Kidney epithelial cell (primary cell): ENCODE results near the gene APOA4. TPM values are rescaled to one million over a fixed set of nuclear protein-coding genes. Genes with fewer than 3 reads are reported as not detected.

Source experiments
- DNase-seq: peaks from one replicate; pipeline ENCODE4 v3.0.0-alpha.2; 2010; ENCODE audit warnings: low read depth
- H3K27me3 ChIP-seq: 2 replicates; pipeline ENCODE4 v1.6.0; 2011; ENCODE audit warnings: low read length; ENCODE audit not compliant: control insufficient read depth, insufficient read depth
- H3K36me3 ChIP-seq: 2 replicates; pipeline ENCODE4 v1.5.1; 2011; ENCODE audit warnings: low read length; ENCODE audit not compliant: control insufficient read depth, insufficient read depth
- H3K4me3 ChIP-seq: 2 replicates; pipeline ENCODE4 v1.5.1; 2011; ENCODE audit warnings: low read depth, mild to moderate bottlenecking, control low read depth, low read length
- total RNA-seq: library from RNA; depleted of rRNA; stranded (reverse); fragments of >200 nt; gene quantifications from 2 replicates; pipeline ENCODE4 v1.2.3, GENCODE V29; 2015
- TF ChIP-seq, protein P1 (sequence below): IDR thresholded peaks from 2 replicates; pipeline ENCODE4 v1.5.1; 2011; ENCODE audit warnings: mild to moderate bottlenecking, moderate library complexity, low read length, control low read depth, inconsistent platforms; ENCODE audit not compliant: insufficient read depth, poor library complexity, severe bottlenecking

The APOA4 gene
- total RNA-seq, 1 donor from 2014 or later = not detected

DNA sequence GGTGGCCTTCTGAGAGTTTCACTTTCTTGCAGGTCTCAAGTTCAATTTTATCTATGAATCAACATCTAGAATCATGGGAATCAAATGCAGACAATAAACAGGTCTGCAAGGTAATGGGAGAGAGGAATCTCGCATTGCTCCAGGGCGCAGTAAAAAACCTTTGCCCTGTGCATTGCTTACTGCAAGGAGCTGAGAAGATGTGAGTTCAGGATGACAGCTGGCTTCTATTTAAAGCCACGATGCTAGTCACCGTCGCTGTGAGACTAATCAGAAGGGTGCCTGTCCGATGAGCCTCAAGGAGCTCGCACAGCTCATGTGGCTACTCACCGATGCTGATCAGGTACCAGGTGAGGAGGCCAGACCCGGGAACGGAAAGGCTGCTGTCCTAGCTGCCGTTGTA lies 44.5 kb upstream of the APOA4 start:
- no peak for DNase-seq
- TF ChIP-seq, protein P1, sequence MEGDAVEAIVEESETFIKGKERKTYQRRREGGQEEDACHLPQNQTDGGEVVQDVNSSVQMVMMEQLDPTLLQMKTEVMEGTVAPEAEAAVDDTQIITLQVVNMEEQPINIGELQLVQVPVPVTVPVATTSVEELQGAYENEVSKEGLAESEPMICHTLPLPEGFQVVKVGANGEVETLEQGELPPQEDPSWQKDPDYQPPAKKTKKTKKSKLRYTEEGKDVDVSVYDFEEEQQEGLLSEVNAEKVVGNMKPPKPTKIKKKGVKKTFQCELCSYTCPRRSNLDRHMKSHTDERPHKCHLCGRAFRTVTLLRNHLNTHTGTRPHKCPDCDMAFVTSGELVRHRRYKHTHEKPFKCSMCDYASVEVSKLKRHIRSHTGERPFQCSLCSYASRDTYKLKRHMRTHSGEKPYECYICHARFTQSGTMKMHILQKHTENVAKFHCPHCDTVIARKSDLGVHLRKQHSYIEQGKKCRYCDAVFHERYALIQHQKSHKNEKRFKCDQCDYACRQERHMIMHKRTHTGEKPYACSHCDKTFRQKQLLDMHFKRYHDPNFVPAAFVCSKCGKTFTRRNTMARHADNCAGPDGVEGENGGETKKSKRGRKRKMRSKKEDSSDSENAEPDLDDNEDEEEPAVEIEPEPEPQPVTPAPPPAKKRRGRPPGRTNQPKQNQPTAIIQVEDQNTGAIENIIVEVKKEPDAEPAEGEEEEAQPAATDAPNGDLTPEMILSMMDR = no peak
- Histone ChIP-seq H3K27me3 (no peaks in the 10 kb centered on the region), H3K36me3 (peaks cover 1% of the 10 kb centered on the region), H3K4me3 (no peak overlapping the region)

GRCh38 chr11:116866804-116867455 lies 43.8 kb upstream of the APOA4 start:
- Histone ChIP-seq H3K36me3 (peaks cover 1% of the 10 kb centered on the region), H3K4me3 (no peak overlapping the region), H3K27me3 (no peaks in the 10 kb centered on the region)
- TF ChIP-seq, protein P1 = no peak
- no peak for DNase-seq

- Histone ChIP-seq H3K4me3 (no peak overlapping the region), H3K27me3 (no peaks in the 10 kb centered on the region), H3K36me3 (peaks cover 1% of the 10 kb centered on the region)
- DNase-seq = no peak
- TF ChIP-seq, protein P1 = no peak
Observed at GRCh38 chr11:116865696-116866095, 42.6 kb upstream of the APOA4 start.

- H3K36me3 ChIP-seq = no peaks in the 10 kb centered on the region
Observed at GRCh38 chr11:116864531-116864930, 41.4 kb upstream of the APOA4 start.

GRCh38 chr11:116862951-116863350 lies 39.8 kb upstream of the APOA4 start:
- DNase-seq = no peak

More at GRCh38 chr11:116864531-116864930, 41.4 kb upstream of the APOA4 start:
- no peaks in the 10 kb centered on the region for H3K27me3 ChIP-seq
- no peak for DNase-seq
- no peak overlapping the region for H3K4me3 ChIP-seq
- TF ChIP-seq, protein P1 = no peak

More at GRCh38 chr11:116862951-116863350, 39.8 kb upstream of the APOA4 start:
- Histone ChIP-seq H3K36me3 (peaks cover 2% of the 10 kb centered on the region), H3K4me3 (no peak overlapping the region), H3K27me3 (no peaks in the 10 kb centered on the region)
- TF ChIP-seq, protein P1 = no peak
